Cardiac septum (tissue), 1 donor: ENCODE results near the gene APOBEC3A. TPM values are rescaled to one million over a fixed set of nuclear protein-coding genes. Genes with fewer than 3 reads are reported as not detected.
"Not testable (repeated sequence)": the region's sequence is repeated elsewhere in the genome, so short reads cannot be mapped to it uniquely, and the experiment has no call there.

Experiments
- DNase-seq: peaks from one replicate; pipeline ENCODE4 v3.0.0-alpha.2; 2020; ENCODE audit warnings: low spot score
- intact Hi-C: fragments of 100-400 bp; cut with DNase I; formaldehyde crosslinking; loops from one replicate; pipeline ENCODE4 v1.14.0; 2022
- total RNA-seq: library from RNA; stranded (reverse); fragmentation: NEBNext Ultra II Directional; extraction: Animal tissue kit (Norgen Biotek cat#: 25700); gene quantifications from one replicate; pipeline ENCODE4 v1.2.1, GENCODE V29; 2021
- donor health status: DM: no; HTN: no; CAD: no.

The APOBEC3A gene
- total RNA-seq, 1 donor from 2014 or later: 1.7 TPM

DNA sequence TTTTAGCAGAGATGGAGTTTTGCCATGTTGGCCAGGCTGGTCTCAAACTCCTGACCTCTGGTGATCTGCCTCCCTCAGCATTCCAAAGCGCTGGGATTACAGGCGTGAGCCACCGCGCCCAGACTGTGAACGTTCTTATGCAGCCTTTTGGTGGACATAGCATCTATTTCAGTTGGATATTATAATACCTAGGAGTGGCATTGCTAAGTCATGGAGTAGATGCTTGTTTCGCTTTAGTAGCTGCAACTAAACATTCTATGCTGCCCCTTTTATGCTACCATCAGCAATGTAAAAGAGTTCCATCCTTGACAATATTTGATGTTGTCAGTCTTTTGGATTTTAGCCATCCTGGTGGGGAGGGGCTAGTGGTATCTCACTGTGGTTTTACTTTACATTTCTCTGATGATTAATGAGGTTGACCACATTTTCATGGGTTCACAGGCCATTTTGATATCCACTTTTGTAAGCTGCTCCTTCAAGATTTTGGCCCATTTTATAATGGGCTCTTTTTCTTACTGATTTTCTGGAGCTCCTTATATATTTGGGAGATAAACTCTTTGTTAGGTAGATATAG, 16.5 kb upstream of the APOBEC3A start:
- intact Hi-C loops: no loop called here
- DNase-seq: peak; percentile 17

DNA sequence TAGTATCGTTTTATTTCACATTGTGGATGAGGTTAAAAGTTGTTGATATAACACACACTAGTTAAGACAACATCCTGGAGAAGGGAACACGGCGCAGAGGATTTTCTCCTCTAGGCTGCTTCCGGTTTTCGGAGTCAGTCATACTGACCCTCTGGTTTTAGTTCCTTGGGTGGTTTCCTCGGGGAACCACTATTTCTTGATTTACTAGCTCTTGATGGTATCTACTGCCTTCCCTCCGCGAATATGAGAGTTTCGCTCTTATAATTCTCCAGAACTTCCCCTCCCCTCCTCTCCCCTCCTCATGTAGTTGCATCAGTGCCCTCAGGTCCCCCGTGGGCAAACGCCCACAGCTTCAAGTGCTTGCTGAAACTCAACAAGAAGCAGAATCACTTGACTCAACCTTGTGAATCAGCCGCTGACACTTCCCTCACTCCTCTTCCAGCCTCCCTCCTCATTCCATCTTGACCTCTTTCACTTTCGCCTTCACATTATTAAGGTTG, 15.9 kb upstream of the APOBEC3A start:
- intact Hi-C loops: no loop called here
- DNase-seq: peak; percentile 75

DNA sequence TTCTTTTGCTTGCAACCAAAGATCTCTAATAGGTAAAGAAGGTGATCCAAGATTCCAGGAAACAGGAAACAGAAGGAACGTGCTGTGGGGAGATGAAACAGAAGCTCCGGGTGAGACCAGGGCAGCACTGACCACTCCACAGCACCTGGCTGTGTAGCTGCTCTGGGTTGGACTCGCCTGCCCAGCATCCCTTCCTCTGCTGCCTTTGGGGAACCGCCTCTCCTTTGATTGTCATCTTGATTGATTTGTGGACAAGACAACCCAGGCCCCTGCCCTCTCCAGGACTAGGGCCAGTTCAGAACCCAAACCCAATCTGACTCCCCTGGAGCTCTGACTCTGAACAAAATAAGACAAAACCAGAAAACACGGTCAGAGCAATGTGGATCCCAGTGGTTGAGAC, 14.7 kb upstream of the APOBEC3A start:
- peak; percentile 72 for DNase-seq
- intact Hi-C loops: no loop called here

DNA sequence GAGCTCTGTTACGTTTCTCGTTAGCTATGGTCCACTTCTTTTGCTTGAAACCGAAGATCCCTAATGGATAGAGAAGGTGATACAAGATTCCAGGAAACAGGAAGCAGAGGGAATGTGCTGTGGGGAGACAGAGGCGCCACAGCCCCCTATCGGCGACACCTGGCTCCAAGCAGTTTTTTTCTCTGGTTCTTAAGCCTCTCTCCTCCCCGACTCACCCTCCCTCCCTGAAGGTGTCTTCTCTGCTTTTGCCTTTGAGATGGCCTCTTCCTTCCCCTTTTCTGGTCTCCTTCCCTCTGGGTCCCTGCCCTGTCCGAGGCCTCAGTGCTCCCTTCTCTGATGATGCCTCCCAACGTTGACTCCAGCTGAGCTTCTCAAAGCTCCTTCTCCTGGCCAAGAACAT, 14.2 kb upstream of the APOBEC3A start:
- intact Hi-C loops: no loop called here
- DNase-seq: peak; percentile 79

DNA sequence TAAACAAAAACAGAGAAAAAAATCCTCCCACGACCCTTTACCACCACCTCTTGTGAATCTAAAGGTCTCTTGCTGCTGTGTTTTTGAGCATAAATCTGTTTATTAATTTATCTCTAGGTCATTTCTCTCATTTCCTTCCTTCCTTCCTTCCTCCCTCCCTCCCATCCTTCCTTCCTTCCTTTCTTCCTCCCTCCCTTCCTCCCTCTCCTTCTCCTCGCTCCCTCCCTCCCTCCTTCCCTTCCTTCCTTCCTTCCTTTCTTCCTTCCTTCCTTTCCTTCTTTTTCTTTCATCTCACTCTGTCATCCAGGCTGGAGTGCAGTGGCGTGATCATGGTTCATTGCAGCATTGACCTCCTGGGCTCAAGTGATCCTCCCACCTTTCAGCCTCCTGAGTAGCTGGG, 13.5 kb upstream of the APOBEC3A start:
- intact Hi-C loops: no loop called here

DNA sequence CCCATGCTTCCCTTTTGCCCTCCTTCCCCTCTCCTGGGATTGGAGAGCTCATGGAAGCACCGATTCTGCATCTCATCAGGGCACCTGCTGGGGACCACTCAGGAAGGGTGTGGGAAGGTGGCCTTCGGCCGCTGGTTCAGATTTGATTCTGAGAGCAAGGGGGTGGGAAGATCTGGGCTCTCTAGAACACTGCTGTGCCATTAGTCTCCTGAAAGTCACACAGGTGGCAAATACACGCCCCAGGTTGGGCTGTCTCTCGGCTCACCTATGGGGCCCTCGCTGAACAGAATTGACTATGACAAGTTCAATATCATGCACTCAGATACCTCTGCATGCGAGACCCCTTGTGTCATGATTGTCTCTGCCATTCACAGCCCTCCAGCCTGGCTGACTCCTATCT, 12.8 kb upstream of the APOBEC3A start:
- no peak for DNase-seq
- intact Hi-C loops: no loop called here

More for the DNA sequence above, 13.5 kb upstream of the APOBEC3A start:
- DNase-seq: peak; percentile 10

DNA sequence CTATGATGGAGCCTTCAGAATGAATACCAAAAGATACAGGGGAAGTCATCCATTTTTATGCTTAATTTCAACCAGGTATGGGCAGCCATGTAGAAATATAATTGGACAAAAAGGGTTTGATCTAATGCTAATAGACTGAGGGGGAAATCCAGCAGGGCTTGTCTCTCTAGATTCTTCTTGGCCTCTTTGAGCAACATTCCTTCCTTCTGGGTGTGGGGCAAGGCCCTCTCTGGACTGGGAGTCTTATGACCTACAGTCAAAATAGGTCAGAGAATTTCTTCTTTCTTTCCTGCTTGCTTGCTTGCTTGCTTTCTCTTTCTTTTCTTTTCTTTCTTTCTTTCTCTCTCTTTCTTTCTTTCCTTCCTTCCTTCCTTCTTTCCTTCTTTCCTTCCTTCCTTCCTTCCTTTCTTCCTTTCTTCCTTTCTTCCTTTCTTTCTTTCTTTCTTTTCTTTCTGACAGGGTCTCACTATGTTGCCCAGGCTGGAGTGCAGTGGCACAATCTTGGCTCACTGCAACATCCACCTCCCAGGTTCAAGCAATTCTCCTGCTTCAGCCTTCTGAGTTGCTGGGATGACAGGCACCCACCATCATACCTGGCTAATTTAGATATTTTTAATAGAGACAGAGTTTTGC, 11.6 kb upstream of the APOBEC3A start:
- DNase-seq: not testable (repeated sequence)

DNA sequence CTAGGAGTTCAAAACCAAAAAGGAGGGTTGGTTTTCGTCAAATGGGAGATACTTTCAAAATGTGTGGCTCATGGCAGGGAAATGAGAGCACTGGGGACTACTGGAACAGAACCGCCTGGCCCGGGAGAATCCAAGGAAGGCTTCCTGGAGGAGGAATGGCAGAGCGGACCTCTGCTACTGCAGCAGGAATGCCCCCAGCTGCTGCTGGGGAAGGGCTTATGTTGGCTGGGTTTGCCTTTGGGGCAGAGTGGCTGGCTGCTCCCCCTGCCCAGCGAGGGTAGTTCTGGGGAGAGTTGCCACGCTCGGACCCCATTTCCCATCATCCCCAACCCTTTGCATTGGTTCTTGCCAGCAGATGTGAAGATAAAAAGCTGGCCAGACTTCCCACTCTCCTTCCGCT, 10.6 kb upstream of the APOBEC3A start:
- intact Hi-C loops: no loop called here
- DNase-seq: no peak

More for the DNA sequence above, 11.6 kb upstream of the APOBEC3A start:
- intact Hi-C loops: not testable (repeated sequence)

DNA sequence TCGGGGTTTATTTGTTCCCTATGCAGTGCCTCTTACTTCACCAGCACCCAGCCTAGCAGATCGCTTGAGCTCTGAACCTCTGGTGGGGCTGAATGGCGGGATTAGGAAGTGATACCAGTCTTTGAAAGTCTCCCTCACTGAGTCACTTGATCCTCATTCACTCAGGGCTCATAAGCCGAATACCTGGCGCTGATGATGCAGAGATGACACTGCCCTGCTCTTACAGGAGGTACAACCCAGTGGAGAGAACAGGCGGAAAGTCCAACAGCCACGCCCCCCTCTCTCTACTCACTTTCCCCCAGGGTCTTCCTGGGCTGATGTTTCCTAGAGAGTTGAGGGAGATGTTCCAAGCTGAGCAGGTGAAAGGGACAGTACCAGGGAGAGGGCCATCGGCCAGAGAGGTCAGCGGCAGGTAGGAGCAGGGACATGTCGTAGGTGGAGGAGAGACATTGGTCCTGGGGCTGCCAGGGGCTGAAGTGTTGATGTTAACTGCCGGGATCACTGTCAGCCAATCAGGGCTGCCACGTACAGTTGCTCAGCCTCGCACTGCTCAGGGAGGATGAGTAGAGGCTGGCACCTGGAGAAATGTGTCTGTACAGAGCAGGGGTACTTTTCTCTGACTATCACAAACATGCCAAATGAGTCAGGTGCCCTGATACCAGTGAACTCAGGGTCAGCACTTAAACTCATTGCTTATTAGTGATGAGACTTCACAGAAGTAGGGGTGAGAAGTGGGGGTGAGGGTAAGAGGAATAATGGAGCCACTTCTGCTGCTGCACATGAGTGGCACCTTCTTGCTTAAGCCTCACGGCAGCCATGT, 9.9 kb upstream of the APOBEC3A start:
- no peak for DNase-seq
- intact Hi-C loops: no loop called here

DNA sequence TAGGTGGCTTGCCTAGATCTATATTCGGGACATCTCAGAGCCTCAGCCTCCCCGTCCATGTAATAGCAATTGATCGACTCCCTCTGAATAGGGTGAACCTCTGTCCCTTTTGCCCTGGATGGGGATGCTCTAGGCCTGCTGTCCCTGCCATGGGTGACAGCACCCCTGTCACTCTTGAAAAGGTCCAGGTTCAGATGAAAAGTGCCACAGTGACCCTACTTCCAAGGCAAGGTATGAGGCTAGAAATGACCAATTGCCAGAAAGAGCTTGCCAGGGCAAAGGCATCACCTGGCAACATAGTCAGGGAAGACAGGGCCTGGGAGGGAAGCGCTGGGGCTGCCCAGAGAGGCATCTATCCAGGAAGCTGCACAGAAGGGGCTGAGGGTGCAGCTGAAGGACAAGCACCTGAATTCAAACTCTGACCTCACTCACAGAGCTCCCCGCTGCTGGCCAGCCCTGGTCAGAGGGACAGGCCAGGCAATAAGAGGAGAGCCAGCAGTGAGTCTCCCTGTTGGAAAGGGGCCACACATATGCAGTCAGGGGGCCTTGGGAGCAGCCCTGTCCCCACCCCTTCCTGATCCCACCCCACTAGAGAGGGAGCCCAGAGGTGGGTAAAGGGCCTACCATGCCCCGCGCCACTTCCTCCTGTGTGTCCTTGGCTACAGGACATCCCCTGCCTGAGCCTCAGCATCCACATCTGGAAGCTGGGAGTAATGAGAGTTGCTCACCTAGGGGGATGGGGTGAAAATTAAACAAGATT, 9.0 kb upstream of the APOBEC3A start:
- intact Hi-C loops: no loop called here
- peak; percentile 27 for DNase-seq

DNA sequence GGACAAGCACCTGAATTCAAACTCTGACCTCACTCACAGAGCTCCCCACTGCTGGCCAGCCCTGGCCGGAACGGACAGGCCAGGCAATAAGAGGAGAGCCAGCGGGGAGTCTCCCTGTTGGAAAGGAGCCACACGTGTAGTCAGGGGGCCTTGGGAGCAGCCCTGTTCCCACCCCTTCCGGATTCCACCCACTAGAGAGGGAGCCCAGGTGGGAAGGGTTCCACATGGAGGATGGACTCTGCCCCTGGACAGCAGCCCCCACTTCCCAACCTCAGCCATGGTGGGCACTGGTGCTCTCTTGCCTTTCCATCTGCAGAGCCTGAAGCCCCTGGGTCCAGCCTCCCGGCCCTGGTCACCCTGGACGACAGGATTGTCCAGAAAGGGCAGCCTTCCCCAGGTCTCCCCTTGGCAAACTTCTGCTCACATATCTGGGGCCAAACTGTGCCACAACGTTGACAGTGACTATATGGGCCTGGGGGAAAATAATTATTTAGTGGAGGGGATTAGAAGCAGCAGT, 7.5 kb upstream of the APOBEC3A start:
- DNase-seq: no peak
- intact Hi-C loops: no loop called here

DNA sequence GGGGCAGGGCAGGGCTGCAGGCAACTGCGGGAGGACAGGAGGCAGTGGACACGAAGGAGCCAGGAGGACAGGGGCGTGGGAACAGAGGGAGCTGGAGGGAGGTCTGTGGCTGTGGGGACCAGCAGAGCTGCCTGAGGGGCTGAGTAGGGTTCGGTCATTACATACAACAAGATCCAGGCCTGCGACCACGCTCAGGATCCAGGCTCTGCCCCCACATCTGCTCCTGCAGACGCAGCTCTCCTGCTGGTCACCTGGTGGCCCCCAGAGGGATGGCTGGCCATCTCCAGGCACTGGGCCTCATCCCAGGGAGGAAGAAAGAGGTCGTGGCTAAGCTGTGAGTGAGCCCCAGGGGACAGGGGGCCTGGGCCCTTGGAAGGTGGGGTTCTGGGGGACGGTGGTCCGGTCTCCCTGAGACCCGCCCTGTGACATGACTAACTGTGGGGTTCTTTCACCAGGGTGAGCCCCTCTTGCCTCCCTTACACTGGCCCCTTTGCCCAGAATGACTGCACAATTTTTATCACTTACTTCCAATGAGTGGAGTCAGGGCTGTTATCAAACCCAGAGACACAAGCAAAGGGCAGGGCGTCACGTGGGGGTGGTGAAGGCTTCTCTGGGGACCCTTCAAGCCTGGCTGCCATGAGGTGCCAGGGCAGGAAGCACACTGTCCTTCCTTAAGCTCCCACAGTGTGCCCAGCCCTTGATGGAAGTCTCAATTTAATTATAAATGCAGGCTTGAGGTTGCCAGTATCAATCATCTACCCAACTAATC, 6.7 kb upstream of the APOBEC3A start:
- intact Hi-C loops: no loop called here
- no peak for DNase-seq

DNA sequence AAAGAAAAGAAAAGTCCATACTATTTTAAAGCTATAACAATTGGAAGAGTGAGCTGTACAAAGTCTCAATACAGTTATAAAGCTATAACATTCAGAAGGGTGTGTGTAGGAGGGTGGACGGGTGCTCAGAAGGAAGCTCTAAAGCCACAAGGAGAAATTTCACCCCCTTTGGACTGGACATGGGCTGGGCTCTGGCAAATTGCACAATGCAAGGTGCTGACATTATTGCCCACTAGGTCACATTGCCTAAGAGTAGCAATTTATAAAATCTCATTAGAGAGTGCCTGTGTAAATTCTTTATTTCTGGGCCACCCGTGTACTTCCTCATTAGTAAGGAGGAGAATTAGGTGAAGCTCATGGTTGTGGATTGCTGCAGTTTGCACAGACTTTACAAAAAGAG, 5.7 kb upstream of the APOBEC3A start:
- intact Hi-C loops: no loop called here
- no peak for DNase-seq

DNA sequence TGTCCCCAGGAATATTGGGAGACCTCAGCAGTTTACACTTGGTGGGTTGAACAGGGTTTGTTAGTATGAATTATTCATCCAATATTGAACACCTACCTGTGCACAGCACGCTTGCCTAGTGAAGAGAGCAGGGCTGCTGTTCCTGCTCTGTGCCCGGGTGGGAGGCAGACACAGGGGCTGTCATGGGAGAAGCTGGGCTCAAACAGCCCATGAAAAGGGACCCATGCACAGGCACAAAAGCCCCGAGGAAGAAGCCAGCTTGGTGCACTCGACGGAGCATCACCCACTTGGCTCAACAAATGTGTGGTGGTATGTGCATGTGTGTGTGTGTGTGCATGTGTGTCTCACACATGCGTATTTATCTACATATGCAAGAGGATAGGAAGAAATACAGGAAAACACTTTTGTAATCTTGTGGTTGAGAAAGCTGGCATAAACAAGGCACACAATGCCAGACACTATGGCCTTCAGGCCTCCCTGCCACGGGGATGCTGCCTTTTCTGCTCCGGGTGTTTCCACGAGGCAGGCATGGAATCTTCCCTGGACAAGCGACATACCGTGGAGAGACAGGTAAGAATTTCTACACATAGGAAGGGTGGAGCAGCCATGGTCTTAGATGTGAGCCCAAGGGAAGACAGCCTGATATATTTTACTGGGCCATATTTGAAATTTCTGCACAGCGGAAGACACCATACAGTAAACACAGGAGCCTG, 5.0 kb upstream of the APOBEC3A start:
- intact Hi-C loops: no loop called here

DNA sequence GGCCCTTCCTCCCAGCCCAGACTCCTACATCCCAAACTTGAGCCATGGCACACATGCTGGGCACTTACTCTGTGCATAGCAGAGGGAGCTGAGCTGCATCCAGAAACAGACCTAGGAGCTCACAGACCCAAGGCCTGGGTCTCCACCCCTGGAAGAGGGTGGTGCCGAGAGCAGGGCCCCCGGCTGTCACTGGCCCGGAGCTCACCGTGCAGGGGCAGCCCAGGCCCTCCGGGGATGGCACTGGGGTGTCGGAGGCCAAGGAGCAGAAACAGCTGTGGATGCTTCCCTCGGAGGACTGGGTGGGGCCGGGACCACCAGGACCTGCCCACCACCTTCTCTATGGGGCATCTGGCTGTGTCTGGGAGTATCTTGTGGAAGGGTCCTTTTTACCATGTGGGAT, 4.3 kb upstream of the APOBEC3A start:
- intact Hi-C loops: no loop called here
- no peak for DNase-seq

More for the DNA sequence above, 5.0 kb upstream of the APOBEC3A start:
- DNase-seq: no peak

DNA sequence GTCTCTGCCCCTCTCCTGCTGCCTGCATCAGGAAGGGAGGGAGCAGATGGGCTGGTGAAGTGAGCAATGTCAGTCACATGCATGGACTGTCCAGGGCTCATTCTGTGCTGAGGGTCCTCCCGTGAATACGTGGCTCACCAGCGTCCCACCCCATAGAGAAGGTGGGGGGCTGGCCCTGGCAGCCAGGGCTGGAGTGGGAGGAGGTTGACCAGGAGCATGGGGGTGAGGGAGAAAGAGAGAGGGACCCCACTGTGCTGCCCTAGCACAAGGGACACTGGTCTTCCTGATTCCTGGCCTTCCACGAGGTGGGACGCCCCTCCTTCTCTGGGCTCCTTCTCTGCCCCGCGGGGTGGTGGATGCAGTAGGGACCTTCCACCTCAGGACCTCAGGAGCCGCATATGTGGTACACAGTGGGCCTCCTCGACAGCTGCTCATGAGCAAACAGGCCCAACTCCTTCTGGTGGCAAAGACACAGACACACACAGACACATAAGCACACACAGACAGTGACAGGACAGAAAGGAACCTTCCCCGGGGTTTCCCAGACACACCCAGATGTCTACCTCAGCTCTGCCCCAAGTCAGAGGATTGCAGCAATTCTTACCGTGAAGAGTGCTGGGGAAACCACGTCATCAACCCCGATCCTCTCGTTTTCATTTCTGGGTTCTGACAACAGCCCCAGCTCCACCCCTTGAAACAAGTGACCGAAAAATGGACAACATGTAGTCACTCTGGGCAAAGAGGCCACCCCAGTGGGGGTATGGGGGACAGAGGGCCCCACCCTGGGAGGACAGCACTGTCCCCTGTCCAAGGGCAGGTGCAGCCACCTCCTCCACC, 3.6 kb upstream of the APOBEC3A start:
- DNase-seq: peak; percentile 88
- intact Hi-C loops: no loop called here

DNA sequence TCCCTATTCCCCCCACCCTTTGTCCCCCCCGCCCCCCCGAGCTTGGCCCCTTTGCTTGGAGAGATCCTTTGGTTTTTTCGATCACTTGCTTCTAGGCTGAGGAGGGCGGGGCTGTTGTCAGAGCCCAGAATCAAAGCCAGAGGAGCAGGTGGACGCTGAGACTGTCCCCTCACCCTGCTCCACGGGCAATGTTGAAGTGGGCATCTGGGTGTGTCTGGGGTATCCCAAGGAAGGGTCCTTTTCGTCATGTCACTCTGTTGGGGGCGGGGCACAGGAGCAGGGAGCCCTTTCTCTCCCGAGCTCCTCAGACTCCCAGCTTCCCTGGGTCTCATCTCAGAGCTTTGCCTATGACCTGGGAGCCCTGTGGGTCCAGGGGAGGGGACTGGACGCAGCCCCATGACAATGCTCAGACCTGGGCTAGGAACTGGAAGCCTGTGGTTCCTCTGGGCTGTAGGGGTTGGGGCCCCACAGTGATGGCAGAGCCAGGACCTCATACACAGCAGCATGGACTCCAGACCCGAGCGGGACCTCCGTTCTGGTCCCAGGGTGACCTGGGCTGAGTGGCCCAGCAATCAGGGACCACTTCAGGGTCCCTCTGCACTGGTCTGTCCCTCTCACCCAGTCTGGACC, 2.9 kb upstream of the APOBEC3A start:
- DNase-seq: no peak
- intact Hi-C loops: no loop called here
